Chondrocyte (in vitro differentiated cells): Measurements from ENCODE around the gene MAPK8IP3. TPM values are rescaled to one million over a fixed set of nuclear protein-coding genes. Genes with fewer than 3 reads are reported as not detected.

Source experiments
- DNase-seq: peaks from one replicate; pipeline ENCODE4 v3.0.0; 2021; ENCODE audit warnings: mixed read lengths, low spot score
- H3K27ac Mint-ChIP-seq: one replicate; pipeline ENCODE4 v1.8.0; 2021; ENCODE audit warnings: mild to moderate bottlenecking, moderate library complexity, mixed read lengths; ENCODE audit not compliant: unreplicated experiment
- H3K27me3 Mint-ChIP-seq: 2 replicates; pipeline ENCODE4 v1.8.0; 2021; ENCODE audit warnings: low read depth, mixed read lengths
- H3K36me3 Mint-ChIP-seq: 2 replicates; pipeline ENCODE4 v1.8.0; 2021; ENCODE audit warnings: low read depth, mixed read lengths
- H3K4me1 Mint-ChIP-seq: 2 replicates; pipeline ENCODE4 v1.8.0; 2021; ENCODE audit warnings: low read depth, mild to moderate bottlenecking, mixed read lengths
- H3K4me3 Mint-ChIP-seq: one replicate; pipeline ENCODE4 v1.8.0; 2021; ENCODE audit warnings: mild to moderate bottlenecking, moderate library complexity, mixed read lengths; ENCODE audit not compliant: unreplicated experiment
- H3K9me3 Mint-ChIP-seq: 2 replicates; pipeline ENCODE4 v1.8.0; 2021; ENCODE audit warnings: low read depth, mixed read lengths
- total RNA-seq: library from RNA; stranded (reverse); gene quantifications from 3 replicates; pipeline ENCODE4 v1.2.1, GENCODE V29; 2021
- TF ChIP-seq, protein P1 (sequence below): fragments of 200-600 bp; sonication (generic); IDR thresholded peaks from 2 replicates; pipeline ENCODE4 v1.5.0; 2021; ENCODE audit warnings: antibody characterized with exemption, mild to moderate bottlenecking, moderate library complexity

Gene MAPK8IP3
- total RNA-seq, 1 donor from 2014 or later, result 53.8 TPM

DNA sequence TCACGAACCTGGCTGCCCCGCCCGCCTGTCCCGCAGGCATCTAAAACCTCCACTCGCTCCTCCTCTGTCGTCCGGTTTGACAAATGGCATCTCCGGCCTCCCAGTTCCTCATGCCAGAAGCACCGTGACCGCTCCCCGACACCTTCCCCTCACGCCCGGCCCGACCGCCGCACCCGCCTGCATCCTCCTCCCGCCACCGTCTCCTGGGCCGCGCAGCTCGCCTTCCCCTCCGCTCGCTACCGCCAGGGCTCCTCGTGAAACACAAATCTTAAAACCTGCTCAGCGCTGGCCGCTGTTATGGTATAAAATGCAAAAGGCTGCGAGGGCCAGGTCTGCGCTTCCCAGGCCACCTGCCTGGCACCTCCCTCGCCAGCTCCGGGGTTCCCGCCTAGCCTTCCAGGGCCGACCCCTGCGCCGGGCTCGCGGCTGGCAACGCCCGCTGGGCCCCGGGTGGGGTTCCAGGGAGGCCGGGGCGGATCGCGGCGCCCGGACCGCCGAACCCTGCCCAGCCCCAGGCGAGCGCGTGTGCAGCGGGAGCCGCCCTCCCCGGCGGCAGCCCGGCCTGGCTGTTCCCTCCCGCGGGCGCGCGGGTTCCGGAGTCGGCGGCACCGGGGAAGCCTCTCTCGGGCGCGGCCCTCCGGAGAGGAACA lies 75.9 kb downstream of the MAPK8IP3 start:
- H3K4me1 Mint-ChIP-seq, result peaks cover 26% of the 10 kb centered on the region

DNA sequence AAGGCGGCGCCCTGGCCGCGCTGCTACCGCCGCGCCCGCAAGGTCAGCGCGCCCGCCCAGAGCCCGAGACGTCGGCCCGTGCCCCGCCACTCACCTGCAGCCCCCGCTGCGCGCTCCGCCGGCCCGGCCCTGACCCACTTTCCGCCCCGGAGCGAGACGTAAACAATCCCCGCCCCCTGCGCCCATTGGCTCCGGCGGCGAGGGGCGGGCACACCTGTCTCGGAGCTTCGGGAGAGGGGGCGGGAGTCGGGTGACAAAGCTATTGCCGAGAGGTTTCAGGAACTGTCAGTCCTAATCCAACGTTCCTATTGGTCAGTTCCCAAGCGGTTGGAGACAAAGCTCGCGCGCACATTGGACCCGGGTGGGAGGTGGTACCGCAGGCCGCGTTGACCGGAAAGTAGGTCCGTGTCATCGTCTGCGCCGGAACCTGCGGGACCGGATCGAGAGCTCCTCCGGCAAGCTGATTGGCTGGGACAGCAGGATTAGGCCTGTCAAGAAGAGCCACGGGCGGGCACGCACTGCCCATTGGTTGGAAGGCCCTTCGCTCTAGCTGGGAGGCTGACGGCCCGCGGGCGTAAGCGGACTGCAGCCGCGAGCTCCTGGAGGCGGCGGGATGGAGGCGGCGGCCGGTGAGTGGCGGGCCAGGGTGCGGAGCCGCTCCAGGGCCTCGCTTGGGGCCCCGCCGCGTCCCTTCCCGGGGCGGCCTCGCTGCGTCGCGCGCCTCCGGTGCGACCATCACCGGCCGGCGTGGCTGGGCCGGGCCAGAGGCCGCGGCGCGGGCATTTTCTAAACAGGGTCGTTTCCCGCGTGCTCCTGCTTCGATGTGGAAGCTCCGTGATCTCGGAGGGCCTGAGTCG lies 76.6 kb downstream of the MAPK8IP3 start, which contains the start of the genes NUBP2 and SPSB3:
NUBP2 (plus strand) TSS at position 553 of the 857 bp plus-strand sequence; CDS start at position 614, 61 bp downstream.
SPSB3 (minus strand) TSS at position 164 of the 857 bp plus-strand sequence. CDS start 1,088 bp downstream, outside the sequence.
- Mint-ChIP-seq H3K4me1 (peaks cover 26% of the 10 kb centered on the region), H3K36me3 (peaks cover 1% of the 10 kb centered on the region), H3K27me3 (no peaks in the 10 kb centered on the region), H3K27ac (peak within 1 kb of the TSS; percentile 94), H3K9me3 (no peaks in the 10 kb centered on the region), H3K4me3 (peak within 1 kb of the TSS; percentile 90)
- TF ChIP-seq, protein P1, sequence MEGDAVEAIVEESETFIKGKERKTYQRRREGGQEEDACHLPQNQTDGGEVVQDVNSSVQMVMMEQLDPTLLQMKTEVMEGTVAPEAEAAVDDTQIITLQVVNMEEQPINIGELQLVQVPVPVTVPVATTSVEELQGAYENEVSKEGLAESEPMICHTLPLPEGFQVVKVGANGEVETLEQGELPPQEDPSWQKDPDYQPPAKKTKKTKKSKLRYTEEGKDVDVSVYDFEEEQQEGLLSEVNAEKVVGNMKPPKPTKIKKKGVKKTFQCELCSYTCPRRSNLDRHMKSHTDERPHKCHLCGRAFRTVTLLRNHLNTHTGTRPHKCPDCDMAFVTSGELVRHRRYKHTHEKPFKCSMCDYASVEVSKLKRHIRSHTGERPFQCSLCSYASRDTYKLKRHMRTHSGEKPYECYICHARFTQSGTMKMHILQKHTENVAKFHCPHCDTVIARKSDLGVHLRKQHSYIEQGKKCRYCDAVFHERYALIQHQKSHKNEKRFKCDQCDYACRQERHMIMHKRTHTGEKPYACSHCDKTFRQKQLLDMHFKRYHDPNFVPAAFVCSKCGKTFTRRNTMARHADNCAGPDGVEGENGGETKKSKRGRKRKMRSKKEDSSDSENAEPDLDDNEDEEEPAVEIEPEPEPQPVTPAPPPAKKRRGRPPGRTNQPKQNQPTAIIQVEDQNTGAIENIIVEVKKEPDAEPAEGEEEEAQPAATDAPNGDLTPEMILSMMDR, result no peak
- DNase-seq, result peak; percentile 100

More for the DNA sequence above, 75.9 kb downstream of the MAPK8IP3 start:
- H3K9me3 Mint-ChIP-seq, result no peaks in the 10 kb centered on the region
- H3K27me3 Mint-ChIP-seq, result no peaks in the 10 kb centered on the region
- peak; percentile 79 for DNase-seq
- H3K4me3 Mint-ChIP-seq, result peak overlapping the region; percentile 90
- peak overlapping the region; percentile 94 for H3K27ac Mint-ChIP-seq
- H3K36me3 Mint-ChIP-seq, result peaks cover 1% of the 10 kb centered on the region
- TF ChIP-seq, protein P1, result peak; percentile 59

DNA sequence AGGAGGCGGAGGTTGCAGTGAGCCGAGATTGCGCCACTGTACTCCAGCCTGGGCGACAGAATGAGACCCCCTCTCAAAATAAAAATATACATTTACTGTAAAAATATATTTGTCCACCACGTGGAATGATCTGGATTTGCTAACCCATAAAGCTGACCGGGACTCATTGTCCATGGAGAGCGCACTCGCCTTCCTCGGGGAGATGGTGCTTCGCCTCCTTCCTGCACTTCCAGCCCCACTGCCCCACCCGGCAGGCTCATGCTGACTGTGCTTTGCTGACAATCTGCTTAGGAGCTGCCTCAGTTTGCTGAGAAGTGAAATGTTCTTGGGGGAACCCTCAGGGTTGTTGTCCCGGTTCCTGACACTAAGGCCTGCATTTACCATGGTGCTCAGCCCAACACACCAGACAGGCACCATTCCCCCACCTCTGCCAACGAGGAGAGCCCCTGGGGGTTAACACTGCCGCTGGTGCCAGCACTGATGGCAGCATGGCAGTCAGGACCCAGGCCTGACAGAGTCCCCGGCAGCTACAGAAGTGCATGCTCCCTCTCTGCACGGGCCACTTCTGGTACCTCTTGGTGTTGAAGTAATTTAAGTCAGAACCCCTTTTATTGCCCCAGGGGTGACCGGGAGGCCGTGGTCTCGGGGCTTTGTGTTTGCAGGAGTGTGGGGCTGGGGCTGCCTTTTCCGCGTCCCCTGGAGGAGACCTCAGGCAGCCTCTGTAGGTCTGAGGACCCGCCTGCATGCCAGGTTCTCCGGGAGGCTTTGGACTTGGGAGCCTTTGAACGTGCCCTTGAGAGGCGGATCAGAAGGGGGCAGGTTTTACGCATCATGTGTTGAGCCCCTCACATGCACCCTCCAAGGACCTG lies 79.2 kb downstream of the MAPK8IP3 start:
- H3K4me1 Mint-ChIP-seq, result peaks cover 23% of the 10 kb centered on the region
- H3K9me3 Mint-ChIP-seq, result no peaks in the 10 kb centered on the region
- no peak overlapping the region for H3K27ac Mint-ChIP-seq
- no peaks in the 10 kb centered on the region for H3K27me3 Mint-ChIP-seq
- DNase-seq, result no peak
- H3K36me3 Mint-ChIP-seq, result peaks cover 2% of the 10 kb centered on the region
- H3K4me3 Mint-ChIP-seq, result peak overlapping the region; percentile 19
- TF ChIP-seq, protein P1, result no peak

DNA sequence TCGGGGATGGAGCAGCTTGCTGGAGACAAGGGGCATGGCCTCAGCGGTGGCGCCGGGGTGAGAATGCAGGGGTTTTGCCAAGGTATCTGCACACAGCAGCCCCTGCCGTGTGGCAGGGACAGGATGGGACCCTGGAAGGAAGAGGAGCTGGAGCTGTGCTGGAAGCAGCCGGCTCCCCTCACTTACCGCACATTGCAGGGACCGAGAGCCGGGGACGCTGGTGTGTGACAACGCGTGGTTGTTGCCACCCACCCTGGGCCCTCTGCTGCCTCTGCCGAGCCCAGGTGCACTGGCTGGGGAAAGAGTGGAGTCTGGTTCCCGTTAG lies 79.8 kb downstream of the MAPK8IP3 start:
- Mint-ChIP-seq H3K4me3 (no peak overlapping the region), H3K27ac (no peak overlapping the region), H3K27me3 (no peaks in the 10 kb centered on the region), H3K4me1 (peaks cover 21% of the 10 kb centered on the region), H3K36me3 (peaks cover 2% of the 10 kb centered on the region), H3K9me3 (no peaks in the 10 kb centered on the region)
- no peak for DNase-seq
- TF ChIP-seq, protein P1, result no peak
